NCI-H2081 (cell line): ENCODE results near the gene CNTNAP4.
A peak's percentile ranks its signal among the peaks of the same experiment; 100 is the strongest.

ENCODE experiments used
- DNase-seq, 2 experiments: peaks; one replicate each; lab custom pipeline; 2025; lab: John Stamatoyannopoulos, UW

The CNTNAP4 gene

DNA sequence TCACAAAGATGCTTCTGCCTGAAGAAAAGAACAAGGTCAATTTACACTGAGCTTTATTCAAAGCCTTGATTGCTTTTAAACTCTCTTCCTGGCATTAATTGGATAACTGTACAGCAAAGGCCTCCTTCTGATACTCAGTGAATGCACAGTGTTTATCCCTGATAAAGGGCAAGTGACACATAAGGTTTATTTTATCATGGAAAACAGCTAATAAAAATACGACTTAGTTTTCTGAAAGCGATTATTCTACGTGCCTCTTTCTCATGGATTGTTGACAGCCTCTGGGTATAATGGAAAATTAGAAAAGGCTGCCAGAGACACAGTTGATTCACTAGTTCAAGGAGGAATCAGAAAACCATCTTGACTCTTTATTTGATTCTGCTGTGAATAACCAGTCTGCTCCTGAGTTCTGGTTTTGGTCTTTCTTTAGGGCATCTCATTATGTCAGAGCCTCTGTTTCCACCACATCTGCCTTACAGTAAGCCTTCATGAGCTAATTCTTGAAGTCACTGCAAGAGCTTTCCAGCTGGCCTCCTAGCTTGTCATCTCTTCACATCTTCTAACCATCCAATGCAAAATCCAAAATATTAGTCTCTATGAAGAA lies 212.9 kb downstream of the CNTNAP4 start:
- DNase-seq = no peak

DNA sequence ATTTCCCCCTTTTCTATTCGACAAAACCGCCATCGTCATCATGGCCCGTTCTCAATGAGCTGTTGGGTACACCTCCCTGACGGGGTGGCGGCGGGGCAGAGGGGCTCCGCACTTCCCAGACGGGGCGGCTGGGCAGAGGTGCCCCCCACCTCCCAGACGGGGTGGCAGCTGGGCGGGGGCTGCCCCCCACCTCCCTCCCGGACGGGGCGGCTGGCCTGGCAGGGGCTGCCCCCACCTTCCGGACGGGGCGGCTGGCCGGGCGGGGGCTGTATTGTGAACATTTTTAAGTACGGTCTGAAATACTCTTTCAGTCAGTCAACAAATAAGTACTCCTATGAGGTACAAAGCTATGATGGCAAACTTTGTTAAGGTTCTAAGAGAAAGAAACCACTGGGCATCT lies 222.8 kb downstream of the CNTNAP4 start:
- no peak for DNase-seq

DNA sequence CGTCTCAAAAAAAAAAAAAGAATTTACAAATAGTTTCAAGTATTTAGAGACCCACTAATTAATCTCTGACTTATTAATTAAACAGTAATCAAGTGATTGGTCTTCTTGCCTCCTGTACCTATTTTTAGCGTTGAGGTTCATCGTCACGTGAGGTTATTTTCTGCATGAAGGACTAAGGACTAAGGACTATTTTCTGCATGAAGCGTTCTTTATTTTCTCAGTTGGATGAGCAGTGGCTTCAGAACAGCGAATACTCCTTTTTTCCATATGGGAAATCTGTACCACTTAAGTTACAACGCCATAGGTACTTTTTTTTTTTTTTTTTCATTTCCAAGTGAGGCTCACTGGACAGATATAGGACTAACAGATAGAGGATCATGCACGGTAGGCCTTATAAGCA lies 224.9 kb downstream of the CNTNAP4 start:
- no peak for DNase-seq

DNA sequence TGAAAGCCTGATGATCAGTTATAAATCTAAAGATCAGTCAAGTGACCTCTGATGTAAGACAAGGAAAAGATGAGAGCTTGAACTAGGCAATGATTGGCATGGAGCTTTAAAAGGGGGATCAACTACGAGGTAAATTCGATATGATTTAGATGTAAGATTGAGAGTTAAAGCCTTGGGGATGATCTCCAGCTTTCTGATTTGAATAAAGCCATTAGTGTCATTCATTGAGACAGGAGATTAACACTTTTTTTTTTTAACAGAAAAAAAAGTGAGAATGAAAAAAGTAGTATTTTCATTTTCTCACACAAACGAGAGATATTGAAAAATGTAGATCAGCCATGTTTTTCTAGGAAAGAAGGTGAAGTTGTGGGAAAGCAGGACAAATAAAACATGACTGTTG lies 225.4 kb downstream of the CNTNAP4 start:
- DNase-seq = no peak

DNA sequence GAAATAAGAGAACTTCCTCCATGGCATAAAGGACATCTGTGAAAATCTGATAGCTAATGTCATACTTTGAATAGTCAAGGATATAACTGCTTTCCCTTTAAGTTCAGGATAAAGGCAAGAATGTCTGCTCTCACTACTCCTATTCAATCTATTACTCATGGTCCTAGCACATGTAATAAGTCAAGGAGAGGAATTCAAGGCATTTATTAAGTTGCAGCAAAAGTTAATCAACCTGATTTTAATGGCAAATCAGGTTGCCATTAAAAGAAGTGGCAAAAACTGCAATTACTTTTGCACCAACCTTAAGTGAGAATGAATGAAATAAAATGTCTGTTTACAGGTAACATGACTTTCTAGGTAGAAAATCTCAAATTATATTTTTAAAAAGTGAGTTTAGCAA lies 225.9 kb downstream of the CNTNAP4 start:
- no peak for DNase-seq

DNA sequence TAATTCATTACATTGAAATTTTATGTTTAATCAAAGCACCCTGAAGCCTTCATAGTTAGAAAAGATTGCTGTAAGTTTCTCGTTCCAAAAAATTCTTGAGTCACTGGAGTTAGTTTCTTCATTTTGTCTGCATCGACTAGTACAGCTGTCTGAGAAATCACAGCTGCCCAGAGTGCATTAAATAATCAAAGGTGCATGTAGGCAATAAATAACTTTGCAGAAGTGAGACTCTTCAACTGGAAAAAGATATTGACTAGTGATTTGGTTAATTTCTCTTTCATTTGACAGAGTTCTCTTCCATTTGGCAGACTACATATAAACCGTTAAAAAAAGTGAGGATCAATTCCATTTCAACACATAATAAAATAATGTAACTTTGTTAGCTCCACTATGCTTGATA lies 234.0 kb downstream of the CNTNAP4 start:
- DNase-seq = no peak

DNA sequence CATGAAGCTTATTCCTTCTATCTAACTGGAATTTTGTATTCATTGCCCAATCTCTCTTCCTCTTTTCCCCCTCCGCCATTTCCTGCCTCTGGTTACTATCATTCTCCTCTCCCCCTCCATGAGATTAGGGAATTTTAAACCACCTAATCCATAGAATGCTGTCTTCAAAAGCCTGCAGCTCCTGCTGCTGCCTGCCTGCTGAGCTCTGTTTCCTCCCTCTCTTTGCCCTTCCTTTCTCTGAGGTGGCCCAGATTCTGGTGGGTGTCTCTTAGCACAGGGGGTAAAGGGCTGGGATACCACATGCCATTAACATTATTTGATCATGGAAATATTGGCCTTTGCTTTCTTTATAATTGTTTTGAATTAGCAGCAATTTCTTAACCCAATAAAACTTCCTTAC lies 241.6 kb downstream of the CNTNAP4 start:
- DNase-seq = no peak

DNA sequence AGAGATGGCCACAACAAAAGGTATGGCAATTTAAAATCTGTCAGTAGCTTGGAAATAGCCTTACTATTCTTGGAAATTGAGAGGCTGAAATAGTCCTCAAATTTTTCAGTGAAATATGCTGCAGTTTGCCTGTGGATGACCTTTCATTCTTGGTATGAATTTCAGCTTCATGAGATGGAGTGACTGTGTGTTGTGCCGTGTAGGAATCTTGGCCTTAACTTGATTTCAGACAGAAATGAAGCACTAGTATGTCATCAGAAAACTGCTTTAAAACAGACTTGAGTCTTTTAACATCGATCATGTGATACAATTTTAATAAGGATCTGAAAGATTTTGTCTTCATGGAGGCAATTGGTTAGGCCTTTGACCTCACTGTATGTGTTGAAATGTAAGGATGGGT lies 247.2 kb downstream of the CNTNAP4 start:
- no peak for DNase-seq

DNA sequence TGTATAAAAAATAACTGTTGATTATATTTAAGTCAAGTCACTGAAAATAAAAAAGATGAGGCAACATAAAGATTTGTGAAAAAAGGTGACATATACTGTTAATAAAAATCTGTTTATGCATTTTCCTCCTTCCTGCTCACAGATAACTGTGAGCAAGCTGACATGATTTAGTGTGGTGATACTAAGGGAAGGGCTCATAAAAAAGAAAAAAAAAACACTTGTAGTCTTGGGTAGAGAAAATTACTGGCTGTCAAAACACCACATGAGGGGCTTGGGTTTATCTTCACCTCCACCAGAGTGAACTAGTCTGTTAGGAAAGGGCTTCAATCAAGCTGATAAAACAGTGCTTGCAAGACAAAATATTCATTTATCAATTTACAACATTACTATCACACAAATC lies 247.6 kb downstream of the CNTNAP4 start:
- no peak for DNase-seq

DNA sequence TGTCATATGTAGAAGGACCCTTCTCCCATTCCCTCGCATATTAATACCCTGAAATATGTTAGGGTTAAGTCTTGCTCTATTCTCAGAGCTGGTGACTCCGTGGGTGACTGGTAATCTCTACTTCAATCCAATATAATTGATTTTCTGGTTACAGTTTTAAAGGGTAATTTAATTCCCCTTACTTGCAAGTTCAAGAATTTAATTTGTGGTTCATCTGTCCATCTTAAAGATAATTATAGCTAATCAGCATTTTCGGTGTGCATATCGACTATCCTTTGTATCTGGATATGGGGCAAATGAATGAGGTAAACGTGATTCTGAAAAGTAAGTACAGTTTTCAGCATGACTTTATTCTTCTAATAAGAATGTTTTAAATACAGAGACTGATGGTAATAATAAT lies 250.0 kb downstream of the CNTNAP4 start:
- no peak for DNase-seq

DNA sequence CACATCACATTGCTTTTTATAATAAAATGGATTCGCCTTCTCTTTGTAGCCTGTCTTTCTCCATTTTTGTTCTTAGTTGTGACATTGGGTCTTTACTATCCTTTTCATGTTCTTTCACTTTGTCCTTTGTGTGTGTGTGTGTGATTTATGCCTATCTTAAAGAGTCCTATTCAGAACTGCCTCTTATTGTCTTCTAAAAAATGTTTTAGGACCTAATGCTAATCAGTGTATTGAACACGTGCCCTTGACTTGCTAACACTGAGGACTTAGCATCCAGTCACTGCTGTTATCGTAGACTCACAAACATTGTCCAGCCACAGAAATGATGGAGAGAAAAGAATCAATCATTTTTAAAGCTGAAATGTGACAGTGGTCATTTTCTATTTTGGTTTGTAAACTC lies 251.9 kb downstream of the CNTNAP4 start:
- DNase-seq = no peak

DNA sequence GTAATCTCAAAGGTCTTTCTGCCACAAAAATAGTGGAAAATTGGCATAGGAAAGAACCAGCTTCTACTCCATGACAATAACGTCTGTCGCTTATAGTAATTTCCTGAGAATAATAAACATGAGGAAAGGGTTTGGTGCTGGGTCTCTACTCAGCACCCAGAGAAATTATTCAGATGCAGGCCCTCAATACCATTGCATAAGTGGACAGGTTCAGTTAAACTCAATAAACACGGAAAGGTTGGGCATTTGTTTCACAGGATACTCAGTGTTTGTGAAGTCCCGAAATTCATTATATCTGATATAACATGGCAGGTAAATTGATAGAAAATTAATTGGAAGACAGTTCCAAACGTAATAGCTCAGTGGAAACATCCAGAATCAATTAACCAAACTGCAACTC lies 254.0 kb downstream of the CNTNAP4 start:
- no peak for DNase-seq

DNA sequence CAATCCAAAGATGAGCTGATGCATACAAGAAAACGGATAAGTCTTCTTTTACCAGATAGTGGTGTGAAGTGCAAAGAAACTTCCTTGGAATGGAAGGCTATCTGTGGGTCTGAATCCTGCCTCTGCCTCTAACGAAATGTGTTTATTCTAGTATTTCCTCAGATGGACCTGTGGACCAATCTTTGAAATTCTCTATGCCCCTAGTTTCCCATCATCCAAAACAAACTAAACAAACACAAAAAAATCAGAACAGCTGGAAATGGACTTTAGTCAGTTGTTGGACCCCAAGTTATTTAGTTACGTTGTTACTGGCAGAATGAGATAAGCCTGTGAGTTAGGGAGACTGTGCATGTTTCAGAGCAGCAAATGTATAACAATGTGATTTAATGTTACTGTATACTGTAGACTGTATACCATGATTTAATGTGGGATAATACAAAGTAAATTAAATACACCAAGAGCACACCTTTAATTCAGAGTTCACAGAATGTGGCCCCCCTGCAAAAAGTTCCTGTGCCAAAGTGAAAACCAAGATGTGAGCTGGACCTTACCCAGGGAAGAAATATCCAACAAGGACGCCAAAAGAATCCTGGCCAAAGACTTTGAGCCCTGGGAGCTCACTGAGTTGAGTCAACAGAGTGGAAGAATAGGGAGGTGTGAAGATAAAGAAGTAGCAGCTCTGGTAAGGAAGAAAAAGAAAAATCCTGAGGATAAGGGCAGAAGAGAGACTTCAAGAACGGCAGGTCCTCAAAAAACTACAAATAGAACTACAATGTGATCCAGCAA lies 255.2 kb downstream of the CNTNAP4 start:
- no peak for DNase-seq

DNA sequence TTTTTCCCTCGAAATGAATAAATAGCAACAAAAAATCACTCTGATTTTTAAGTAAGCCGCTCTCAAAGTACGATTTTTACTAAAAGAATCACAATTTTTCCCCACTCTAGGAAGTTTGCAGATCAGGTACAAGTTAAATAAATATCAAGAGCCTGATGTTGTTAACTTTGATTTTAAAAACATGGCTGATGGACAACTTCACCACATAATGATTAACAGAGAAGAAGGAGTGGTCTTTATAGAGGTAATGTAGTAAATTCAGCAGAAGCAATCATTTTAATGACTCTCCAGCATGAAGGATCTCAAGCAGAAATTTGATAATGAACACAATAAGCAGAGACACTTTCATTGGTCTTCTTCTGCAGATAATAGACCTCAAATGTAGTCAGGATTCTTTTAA lies 262.4 kb downstream of the CNTNAP4 start:
- DNase-seq = no peak

DNA sequence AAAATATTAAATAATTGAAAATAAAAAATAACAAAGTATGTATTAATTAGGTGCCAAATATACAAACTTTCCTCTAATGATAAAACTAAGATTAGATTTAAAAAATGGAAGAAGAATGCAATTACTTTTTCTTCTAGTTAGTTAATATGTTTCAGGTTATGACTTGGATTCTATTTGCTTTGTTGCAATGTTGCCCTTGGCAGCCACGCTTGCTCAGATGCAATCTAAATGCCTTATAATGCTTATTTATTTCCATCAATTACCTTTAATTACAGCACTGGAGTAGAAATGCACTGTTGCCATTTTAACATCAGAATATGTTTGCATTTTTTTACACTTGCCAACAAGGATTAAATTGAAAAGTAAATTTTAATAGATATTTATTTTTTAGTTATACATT lies 263.9 kb downstream of the CNTNAP4 start:
- DNase-seq = no peak

DNA sequence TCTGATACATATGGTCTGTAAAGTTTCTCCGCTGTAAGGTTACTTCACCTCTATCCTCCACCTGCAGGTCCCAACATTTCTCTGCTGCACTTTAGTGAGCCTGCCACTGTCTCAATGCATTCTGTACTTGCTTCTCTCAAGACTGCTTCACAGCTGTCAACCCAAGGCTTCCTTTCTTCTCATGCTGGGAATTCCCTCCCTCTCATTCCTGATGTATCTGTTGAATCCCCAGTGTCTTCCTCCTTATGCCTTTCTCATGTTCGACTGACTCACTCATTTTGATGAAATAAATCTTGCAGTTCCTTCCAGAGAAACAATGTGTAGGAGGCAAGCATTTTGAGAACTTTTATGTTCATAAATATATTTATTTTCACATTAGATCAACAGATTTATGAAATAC lies 288.3 kb downstream of the CNTNAP4 start:
- no peak for DNase-seq

DNA sequence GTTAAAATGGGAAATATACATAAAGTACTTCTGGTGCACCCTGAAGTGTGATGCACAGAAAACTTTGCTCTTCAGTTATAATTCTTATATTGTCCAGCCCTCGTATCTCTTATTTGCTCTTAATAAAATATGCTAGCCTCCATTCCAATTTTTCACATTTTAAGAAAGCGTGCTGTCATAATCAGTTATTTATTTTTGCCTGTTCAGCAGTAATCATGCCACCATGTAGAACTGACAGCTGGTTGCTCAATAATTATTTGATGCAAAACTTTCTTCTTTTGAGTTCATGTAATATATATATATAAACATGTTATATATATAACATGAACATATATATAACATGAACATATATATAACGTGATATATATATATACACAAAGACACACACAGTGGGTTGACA lies 294.6 kb downstream of the CNTNAP4 start:
- DNase-seq = no peak

DNA sequence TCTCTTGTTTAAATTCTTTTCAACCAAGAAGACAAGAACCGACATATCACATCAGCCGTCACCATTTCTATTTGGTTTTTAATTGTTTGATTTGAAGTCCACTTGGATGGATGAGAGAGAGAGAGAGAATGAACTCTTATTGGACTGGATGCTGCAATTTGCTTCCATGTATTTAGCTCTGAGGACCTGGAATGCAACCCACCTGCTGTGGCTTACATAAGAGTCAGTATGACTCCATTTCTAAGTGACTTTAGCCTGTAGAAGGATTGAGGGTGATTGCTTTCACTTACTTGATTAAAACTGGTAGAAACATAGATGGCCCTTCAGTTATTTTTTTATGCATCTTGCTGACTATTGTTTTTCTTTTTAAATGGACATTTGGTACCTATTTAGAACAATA lies 296.1 kb downstream of the CNTNAP4 start:
- DNase-seq = no peak

DNA sequence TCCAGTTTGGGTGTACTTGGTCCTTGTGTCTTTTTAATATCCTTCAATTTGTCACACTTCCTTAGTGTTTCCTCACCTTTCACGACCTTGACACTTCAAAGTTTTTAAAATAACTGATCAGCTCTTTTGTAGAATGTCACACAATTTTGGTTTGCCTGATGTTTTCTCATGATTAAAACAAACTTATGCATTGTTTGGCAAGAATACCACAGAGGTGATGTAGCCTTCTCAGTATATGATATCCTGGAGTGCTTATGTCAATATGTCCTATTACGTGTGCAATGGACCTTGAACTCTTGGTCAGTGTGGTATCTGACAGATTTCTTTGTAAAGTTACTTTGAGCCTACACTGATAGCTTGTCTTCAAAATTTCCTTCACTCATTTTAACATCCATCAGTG lies 297.4 kb downstream of the CNTNAP4 start:
- no peak for DNase-seq

DNA sequence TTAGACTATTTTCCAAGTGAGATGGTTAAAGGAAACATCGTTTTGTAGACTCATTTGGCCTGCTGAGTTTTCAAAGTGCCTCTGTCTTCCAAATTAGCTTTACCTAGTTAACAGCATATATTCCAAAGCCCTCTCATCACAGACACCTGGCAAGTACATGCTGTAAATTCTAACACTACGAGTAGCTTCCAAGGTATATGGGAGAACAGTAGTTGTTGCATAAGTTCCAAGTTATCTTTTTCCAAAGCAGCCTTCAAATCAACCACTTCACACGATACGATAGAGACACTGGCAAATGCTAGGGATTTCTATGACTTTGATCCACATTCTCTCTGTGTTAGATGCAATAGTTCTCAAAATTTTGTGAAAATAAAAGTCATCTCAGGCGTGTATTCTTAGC lies 299.3 kb downstream of the CNTNAP4 start:
- DNase-seq = no peak

DNA sequence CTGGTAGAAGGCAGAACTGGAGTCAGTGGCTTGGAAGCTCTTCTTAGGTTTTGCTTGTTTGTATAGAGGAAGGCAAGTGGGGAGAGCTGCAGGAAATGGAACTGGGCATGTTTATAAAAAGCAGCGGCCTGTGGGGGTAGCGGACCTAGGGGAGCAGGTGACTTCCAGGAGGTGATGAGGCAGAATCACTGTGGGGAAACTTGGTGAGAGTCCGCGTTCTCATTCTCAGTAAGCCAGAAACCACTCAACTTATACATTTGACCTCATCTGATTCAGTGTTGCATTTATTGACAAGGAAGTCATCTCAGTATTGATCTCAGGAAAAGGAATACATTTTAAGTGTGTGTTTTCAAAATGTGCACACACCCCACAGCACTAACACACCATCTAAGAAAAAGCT lies 299.8 kb downstream of the CNTNAP4 start:
- DNase-seq = no peak

DNA sequence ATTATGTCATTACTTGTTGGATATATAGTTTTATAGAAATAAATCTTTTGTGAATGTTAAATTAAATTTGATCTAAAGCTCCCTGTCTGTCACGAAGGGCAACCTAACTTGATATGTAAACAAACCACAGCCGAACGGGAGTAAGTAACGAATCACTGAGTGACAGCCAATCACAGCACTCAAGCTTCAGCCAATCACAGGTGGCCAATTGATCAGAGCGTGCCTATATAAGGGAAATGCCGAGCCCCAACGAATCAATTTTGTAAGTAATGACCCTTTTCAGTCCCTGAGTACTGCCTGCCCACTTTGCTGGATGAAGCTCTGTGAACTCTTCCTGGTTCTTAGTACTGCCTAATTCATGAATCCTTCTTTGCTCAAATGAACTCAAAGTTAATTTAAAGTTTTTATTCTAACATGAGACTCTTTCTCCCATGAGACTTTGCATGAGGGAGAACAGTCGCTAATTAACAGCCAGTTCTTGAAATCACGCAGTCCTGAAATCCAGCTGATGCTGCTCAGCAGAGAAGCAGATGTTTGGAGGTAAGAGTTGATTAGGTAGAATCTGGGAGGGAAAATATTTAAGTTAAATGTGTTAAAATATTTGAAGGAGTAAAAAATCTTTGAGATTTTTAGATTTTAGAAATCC lies 302.2 kb downstream of the CNTNAP4 start:
- DNase-seq = no peak

DNA sequence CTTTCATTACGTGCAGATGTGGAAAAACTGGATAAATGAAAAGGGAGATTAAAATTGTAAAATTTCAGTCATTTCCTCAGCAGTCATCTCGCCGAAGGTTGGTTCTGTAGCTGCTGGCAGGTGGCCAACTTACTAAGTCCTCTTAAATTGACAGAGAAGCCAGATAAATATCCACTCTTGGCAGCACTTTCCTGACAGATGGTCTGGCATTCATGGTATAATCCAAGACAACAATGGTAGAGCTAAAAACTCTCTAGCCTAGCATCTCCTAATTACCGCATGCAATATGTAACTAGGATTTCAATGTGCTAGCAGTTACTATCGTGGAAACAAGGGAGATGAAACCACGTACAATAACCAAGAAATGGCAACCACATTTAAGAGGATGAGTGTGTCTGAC lies 306.3 kb downstream of the CNTNAP4 start:
- DNase-seq = peak; percentile 73 to 91

DNA sequence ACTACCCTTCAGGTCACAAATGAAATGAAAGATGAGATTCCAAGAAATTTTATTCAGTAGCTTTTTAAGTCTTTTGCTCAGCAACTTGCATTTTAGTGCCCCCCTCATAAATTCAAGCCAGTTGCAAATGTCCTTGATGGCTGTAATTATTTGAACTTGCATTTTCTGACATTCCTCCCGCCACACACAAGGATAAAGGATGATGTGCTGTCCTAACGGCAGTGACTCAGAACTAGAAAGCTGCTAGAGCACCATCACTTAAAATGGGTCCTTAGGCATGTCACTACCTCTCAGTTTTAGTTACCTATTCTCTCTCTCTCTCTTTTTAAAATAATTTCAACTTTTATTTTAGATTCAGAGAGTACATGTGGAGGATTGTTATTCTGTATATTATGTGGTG lies 306.7 kb downstream of the CNTNAP4 start:
- no peak for DNase-seq
